Ovary (tissue), 9 donors: ENCODE results near the gene MRC1. TPM values are rescaled to one million over a fixed set of nuclear protein-coding genes. Genes with fewer than 3 reads are reported as not detected.

ENCODE experiments used
- DNase-seq, 5 donors: peaks; one replicate each; pipeline ENCODE4 v3.0.0-alpha.2; 2019 to 2020
- H3K27ac ChIP-seq, 2 donors: fragments of 200-600 bp; one replicate each; pipeline versions ENCODE4 v1.5.1 to v1.8.0; 2019 to 2022
- H3K27me3 ChIP-seq: fragments of 200-600 bp; one replicate; pipeline ENCODE4 v1.8.0; 2022
- H3K36me3 ChIP-seq: fragments of 200-600 bp; sonication (generic); one replicate; pipeline ENCODE4 v1.5.1; 2019
- H3K4me1 ChIP-seq: one replicate; pipeline ENCODE4 v1.8.1; 2013; ENCODE audit warnings: mild to moderate bottlenecking, moderate library complexity; ENCODE audit not compliant: insufficient read depth
- H3K4me3 ChIP-seq: fragments of 200-600 bp; sonication (generic); one replicate; pipeline ENCODE4 v1.5.1; 2017
- H3K9me3 ChIP-seq, 2 donors: fragments of 200-600 bp in 1 of 2; sonication (generic) in 1 of 2; one replicate each; pipeline versions ENCODE4 v1.5.1 to v1.8.1; 2013 to 2019; ENCODE audit warnings: mild to moderate bottlenecking in 1 of 2, moderate library complexity in 1 of 2
- CTCF ChIP-seq, 3 donors: fragments of 450-650 bp in 2 of 3; fragments of 200-600 bp in 1 of 3; IDR thresholded peaks; one replicate each; pipeline versions ENCODE4 v1.5.1 to v1.8.0; 2016 to 2022; ENCODE audit warnings: antibody characterized with exemption in 3 of 3, mild to moderate bottlenecking in 1 of 3
- EP300 ChIP-seq: sonication (generic); formaldehyde crosslinking; IDR thresholded peaks from one replicate; pipeline ENCODE4 v1.6.1; 2017; ENCODE audit warnings: antibody characterized with exemption
- POLR2A ChIP-seq: fragments of 450-650 bp; IDR thresholded peaks from one replicate; pipeline ENCODE4 v1.6.1; 2017; ENCODE audit warnings: antibody characterized with exemption, mild to moderate bottlenecking, moderate library complexity
- WGBS, 3 donors: extraction: QIAGEN DNeasy Blood & Tissue Kit in 1 of 3; methylation state at CpG; one replicate each; pipeline versions ENCODE4 v1.1.5 to v1.1.7; 2013 to 2017; 5-methylcytosine and 5-hydroxymethylcytosine counted together
- intact Hi-C, 4 donors: fragments of 100-400 bp; cut with DNase I; formaldehyde crosslinking; loops; one replicate each; pipeline versions ENCODE4 v1.11.0 to v1.15.1; 2022 to 2023
- polyA plus RNA-seq, 2 donors: library from polyadenylated mRNA; stranded (reverse); fragments of 200-250 nt in 1 of 2; fragments of 350-450 nt in 1 of 2; fragmentation: Illumina TruSeq in 1 of 2; extraction: RNeasy Lipid Tissue Mini Kit (QIAGEN cat#74804) in 1 of 2; gene quantifications; one replicate each; pipeline ENCODE4 v1.2.3, GENCODE V29; 2013 to 2014
- total RNA-seq, 7 donors: library from RNA; depleted of rRNA in 2 of 7; stranded (reverse); fragments of >200 nt in 2 of 7; fragmentation: NEBNext Ultra II Directional in 3 of 7; extraction: Animal tissue kit (Norgen Biotek cat#: 25700) in 3 of 7; gene quantifications; one replicate each; pipeline versions ENCODE4 v1.1.0 to v1.2.4, GENCODE V29; 2016 to 2023
- donor health status: DM: no; HTN: no; CAD: no; lungs with moderate emphysema.
- donor health status: DM: no; HTN: no; CAD: no.
- donor health status: Bipolar disorder and iron deficiency.
- donor health status: DM: yes; HTN: yes; CAD: no.
- donor health status: DM: no; HTN: no; CAD: no.
- donor health status: DM: yes; HTN: yes; CAD: no.

The MRC1 gene
- total and polyA plus RNA-seq, 9 donors, result 6.6 to 39.9 (median 13.3) TPM

GRCh38 chr10:17866346-17866745, 57.2 kb downstream of the MRC1 start:
- intact Hi-C loops, result loop anchor here in 1 of 4 donors (10.0 kb wide), 1 partner anchor 738 kb away; no protein-coding TSS in a partner anchor
- Histone ChIP-seq H3K4me3 (no peak overlapping the region), H3K27me3 (no peaks in the 10 kb centered on the region), H3K36me3 (no peaks in the 10 kb centered on the region), H3K4me1 (no peaks in the 10 kb centered on the region), H3K9me3 (no peaks in the 10 kb centered on the region), H3K27ac (no peak overlapping the region)
- WGBS, 3 donors, result 87 to 89% (median 88%) methylated on average over 10 of the region's 10 CpGs
- DNase-seq, result no peak
- no peak for TF ChIP-seq EP300
- TF ChIP-seq CTCF (IDR thresholded peaks at IDR 0.05), result no peak
- TF ChIP-seq POLR2A, result no peak

GRCh38 chr10:17867056-17867455, 57.9 kb downstream of the MRC1 start:
- Histone ChIP-seq H3K4me1 (no peaks in the 10 kb centered on the region), H3K27ac (no peak overlapping the region), H3K27me3 (no peaks in the 10 kb centered on the region), H3K4me3 (no peak overlapping the region), H3K36me3 (no peaks in the 10 kb centered on the region), H3K9me3 (no peaks in the 10 kb centered on the region)
- TF ChIP-seq POLR2A, result no peak
- no peak for TF ChIP-seq CTCF (IDR thresholded peaks at IDR 0.05)
- no peak for TF ChIP-seq EP300
- intact Hi-C loops, result loop anchor here in 1 of 4 donors (10.0 kb wide), 1 partner anchor 738 kb away; no protein-coding TSS in a partner anchor
- WGBS, 3 donors, result 87 to 90% (median 89%) methylated on average over 2 of the region's 2 CpGs
- DNase-seq, result no peak

- no peaks in the 10 kb centered on the region for H3K9me3 ChIP-seq
- 91 to 95% (median 93%) methylated on average over 6 of the region's 6 CpGs for whole genome bisulfite sequencing, 3 donors
- no peaks in the 10 kb centered on the region for H3K36me3 ChIP-seq
- no peak overlapping the region for H3K4me3 ChIP-seq
- DNase-seq, result no peak
- no peaks in the 10 kb centered on the region for H3K4me1 ChIP-seq
- intact Hi-C loops, result no loop called here
- no peaks in the 10 kb centered on the region for H3K27me3 ChIP-seq
- TF ChIP-seq EP300, result no peak
- no peak for TF ChIP-seq CTCF (IDR thresholded peaks at IDR 0.05)
- no peak for TF ChIP-seq POLR2A
- H3K27ac ChIP-seq, result no peak overlapping the region
Measured at GRCh38 chr10:17871036-17871435, 61.9 kb downstream of the MRC1 start.

- no peak for DNase-seq
- H3K27ac ChIP-seq, result no peak overlapping the region
- no peaks in the 10 kb centered on the region for H3K36me3 ChIP-seq
- H3K4me3 ChIP-seq, result no peak overlapping the region
- H3K9me3 ChIP-seq, result no peaks in the 10 kb centered on the region
- TF ChIP-seq POLR2A, result no peak
- no peak for TF ChIP-seq CTCF (IDR thresholded peaks at IDR 0.05)
- no peak for TF ChIP-seq EP300
- H3K4me1 ChIP-seq, result no peaks in the 10 kb centered on the region
- 73 to 79% (median 78%) methylated on average over 8 of the region's 8 CpGs for WGBS, 3 donors
- intact Hi-C loops, result no loop called here
- no peaks in the 10 kb centered on the region for H3K27me3 ChIP-seq
Measured at GRCh38 chr10:17872191-17873091, 63.3 kb downstream of the MRC1 start.
